OCI-LY1 (cell line): ENCODE measurements around the gene RNF227.
A peak's percentile ranks its signal among the peaks of the same experiment; 100 is the strongest.

Experiments
- EZH2 ChIP-seq: fragments of 200-600 bp; sonication (generic), shearing (Covaris generic); IDR thresholded peaks from 2 replicates; pipeline ENCODE4 v1.8.0; 2017; ENCODE audit warnings: borderline replicate concordance, mixed run types, mild to moderate bottlenecking, antibody characterized with exemption, low read length, moderate library complexity, mixed read lengths
- TF ChIP-seq, protein P1 (sequence below): fragments of 200-600 bp; sonication (generic), shearing (Covaris generic); IDR thresholded peaks from 2 replicates; pipeline ENCODE4 v1.5.1; 2017; ENCODE audit warnings: mild to moderate bottlenecking, antibody characterized with exemption, low read length, moderate library complexity, mixed read lengths

DNA sequence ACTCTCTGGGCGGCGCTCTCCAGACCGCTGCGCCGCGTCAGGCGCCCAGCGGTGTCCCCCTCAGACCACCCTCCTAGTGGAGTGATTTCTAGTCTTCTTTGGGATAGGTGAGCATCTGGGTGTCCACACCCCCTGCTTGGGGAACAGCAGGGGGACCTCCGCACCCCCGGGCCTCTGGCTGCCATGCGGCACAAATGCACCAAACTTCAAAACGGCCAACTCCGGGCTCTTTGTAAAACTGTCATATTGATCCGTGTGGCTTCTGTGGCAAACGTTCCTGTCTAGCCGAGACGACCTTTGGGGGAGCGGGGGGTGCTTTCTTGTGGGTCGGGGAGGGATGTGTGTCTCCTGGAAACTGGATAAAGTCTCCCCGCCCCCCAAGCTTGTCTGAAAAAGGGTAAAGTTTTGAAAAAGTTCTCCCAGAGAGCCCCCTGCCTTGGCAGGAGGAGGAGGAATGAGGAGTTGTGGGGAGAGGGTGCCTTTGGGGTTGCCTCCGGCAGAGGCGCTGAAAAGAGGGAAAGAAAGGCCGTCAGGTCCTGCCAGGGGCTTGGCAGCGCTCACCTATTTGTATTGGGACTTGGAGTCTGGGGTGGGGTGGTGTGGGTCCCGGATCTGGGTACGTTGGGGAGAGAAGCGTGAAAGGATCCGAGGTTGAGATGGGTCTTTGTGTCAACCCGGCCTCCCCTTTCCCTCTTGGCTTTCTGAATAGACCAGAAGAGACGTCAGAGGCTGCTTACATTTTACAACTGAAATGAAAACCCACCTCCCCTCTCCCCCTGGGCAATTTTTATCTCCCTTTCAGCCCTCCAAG, 29.7 kb downstream of the RNF227 start:
- TF ChIP-seq, protein P1, sequence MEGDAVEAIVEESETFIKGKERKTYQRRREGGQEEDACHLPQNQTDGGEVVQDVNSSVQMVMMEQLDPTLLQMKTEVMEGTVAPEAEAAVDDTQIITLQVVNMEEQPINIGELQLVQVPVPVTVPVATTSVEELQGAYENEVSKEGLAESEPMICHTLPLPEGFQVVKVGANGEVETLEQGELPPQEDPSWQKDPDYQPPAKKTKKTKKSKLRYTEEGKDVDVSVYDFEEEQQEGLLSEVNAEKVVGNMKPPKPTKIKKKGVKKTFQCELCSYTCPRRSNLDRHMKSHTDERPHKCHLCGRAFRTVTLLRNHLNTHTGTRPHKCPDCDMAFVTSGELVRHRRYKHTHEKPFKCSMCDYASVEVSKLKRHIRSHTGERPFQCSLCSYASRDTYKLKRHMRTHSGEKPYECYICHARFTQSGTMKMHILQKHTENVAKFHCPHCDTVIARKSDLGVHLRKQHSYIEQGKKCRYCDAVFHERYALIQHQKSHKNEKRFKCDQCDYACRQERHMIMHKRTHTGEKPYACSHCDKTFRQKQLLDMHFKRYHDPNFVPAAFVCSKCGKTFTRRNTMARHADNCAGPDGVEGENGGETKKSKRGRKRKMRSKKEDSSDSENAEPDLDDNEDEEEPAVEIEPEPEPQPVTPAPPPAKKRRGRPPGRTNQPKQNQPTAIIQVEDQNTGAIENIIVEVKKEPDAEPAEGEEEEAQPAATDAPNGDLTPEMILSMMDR = peak; percentile 20; the same call in 1 of the 2 replicates
- TF ChIP-seq EZH2 = no peak
